MM.1S (cell line): ENCODE measurements around the gene OR1F1.

ENCODE experiments used
- CTCF ChIP-seq: fragments of 300-600 bp; sonication (generic); IDR thresholded peaks from 2 replicates; pipeline ENCODE4 v1.5.1; 2016; ENCODE audit warnings: antibody characterized with exemption, low read length, mixed read lengths
- EZH2 ChIP-seq: fragments of 300-600 bp; sonication (generic); optimal IDR thresholded peaks from 2 replicates; pipeline ENCODE3; 2017; ENCODE audit warnings: low read depth, mild to moderate bottlenecking, antibody characterized with exemption, low read length, mixed read lengths
- EZH2phosphoT487 ChIP-seq: fragments of 300-600 bp; sonication (generic); IDR thresholded peaks from 2 replicates; pipeline ENCODE4 v1.6.1; 2018; ENCODE audit warnings: antibody characterized with exemption, low read length

DNA sequence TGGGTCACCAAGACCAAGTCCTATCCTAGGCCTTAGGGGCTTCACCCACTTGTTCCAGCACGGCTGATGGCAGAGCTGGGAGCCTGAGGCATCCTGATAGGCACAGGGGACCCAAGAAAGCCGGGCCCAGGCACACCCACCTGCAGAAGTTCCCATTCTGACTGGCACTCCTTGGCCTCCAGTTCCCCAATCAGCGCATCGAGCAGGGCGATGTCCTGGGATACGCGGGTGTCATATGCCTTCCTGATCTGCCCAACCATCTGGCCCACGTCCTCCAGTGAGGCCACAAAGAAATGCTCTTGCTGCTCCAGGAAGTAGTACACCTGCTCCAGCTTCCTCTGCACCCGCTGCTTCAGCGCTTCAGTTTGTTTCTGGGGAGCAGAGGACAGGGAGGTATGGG, 58.9 kb downstream of the OR1F1 start:
- TF ChIP-seq CTCF (no peak), EZH2 (no peak), EZH2phosphoT487 (no peak)
